ENCODE data around the gene USH2A.

Gene USH2A

DNA sequence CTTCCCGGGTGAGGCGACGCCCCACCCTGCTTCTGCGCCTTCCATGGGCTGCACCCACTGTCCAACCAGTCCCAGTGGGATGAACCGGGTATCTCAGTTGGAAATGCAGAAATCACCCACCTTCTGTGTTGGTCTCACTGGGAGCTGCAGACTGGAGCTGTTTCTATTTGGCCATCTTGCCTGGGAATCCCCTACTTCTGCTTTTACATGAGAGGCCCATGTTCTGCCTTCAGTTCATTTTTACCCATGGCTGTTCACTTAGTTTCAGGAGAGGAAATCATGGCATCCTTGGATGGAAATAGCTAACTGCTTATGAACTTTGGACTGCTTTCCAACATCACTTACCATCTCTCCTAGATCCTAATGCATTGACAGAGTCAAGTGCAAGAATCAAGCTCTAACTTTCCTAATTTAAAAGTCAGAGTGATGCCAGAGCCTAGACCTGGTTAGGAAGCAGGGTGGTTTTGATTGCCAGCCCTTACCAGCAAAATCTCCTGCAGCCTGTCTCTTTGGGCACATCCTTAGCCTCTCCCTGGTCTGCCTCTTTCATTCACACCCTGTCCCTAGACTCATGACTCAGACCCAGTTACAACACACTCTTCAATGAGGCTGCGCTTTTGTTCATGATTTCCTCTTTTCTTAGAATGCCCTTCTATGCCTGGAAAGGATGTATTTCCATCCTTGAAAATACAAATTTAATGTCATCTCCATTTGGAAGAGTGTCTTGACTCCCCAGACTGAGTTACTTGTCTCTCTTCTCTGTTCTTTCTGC is 719.0 kb downstream of the USH2A start:
- no peak for DNase-seq

DNA sequence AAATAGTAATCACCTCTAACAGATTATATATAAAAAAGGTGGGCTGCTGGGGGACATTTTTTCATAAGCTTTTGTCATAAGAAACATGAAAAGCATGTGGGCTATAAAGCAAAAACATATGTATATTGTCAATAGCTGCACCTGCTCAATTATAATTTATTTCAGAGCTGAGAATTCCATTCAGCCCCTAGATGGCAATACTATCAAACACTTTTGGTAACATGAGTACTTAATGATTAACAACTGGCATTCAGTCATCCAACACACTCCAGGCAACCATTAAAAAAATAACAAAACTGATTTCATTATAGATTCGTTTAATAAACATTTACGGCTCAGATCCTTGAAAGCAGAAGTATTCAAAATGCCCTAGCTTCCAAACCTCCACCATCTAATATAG is 741.0 kb downstream of the USH2A start:
- DNase-seq = no peak
- TF ChIP-seq POLR2A (IDR thresholded peaks at IDR 0.05; ENCODE audit: low read length) = no peak
- no peak for TF ChIP-seq GATA1 (IDR thresholded peaks at IDR 0.05; ENCODE audit: low read depth, low read length)

More for the DNA sequence above, 719.0 kb downstream of the USH2A start:
- TF ChIP-seq GATA1 (IDR thresholded peaks at IDR 0.05; ENCODE audit: low read depth, low read length) = no peak
- TF ChIP-seq POLR2A (IDR thresholded peaks at IDR 0.05; ENCODE audit: low read length) = no peak

DNA sequence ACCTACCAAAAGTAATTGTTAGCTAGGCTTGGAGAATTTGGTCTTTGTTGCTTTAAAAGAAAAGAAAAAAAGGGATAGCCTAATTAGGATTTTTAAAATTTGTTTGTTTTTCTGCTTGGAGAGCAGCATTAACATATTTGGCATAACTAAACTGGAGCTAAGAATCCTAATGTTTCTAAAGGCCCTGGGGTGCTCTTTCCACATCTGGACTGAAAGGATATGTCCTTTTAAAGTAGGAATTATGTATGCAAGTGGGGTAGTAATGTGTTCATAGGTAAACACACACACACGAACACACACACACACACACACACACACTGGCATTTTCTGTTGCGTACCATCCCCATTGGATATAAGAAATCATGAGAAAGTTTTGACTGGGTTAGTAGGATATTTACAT is 742.2 kb downstream of the USH2A start:
- TF ChIP-seq POLR2A (IDR thresholded peaks at IDR 0.05; ENCODE audit: low read length) = no peak
- no peak for TF ChIP-seq GATA1 (IDR thresholded peaks at IDR 0.05; ENCODE audit: low read depth, low read length)
- no peak for DNase-seq

DNA sequence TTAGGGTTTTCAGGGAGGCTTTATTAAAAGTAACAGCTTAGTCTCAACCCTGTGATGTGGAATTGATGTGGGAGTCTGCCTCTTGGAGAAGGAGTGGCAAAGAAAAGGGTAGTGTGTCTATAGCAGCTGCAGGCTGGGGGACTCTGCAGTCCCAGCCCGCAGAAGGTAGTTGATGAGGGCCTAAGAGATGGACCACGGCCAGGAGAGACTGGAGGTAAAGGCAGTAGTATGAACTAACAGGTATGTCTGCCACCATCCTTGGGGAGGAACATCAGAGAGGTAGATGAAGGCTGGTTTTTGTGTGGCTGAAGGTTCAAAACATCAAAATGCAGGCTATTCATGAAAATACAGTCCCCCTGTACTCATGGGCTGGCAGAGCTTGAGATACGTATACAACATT is 744.0 kb downstream of the USH2A start:
- DNase-seq = no peak
- TF ChIP-seq POLR2A (IDR thresholded peaks at IDR 0.05; ENCODE audit: low read length) (no peak), GATA1 (IDR thresholded peaks at IDR 0.05; ENCODE audit: low read depth, low read length) (no peak)

DNA sequence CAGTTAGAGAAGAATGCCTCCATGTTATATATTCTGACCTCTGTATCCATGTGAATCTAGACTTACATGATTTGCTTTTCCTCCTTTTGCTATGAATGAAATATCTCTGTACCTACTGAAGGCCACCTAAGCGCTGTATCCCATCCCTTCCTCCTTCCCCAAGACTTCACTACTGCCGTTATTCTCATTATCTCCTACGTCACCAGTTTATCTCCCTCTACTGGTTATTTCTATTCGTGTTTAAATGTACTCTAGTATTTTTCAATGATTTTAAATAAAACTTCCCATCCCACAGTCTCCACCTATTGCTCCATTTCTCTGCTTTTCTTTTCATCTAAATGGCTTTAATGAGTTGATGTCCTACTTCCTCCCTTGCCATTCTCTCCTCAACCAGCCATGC is 746.1 kb downstream of the USH2A start:
- DNase-seq = no peak

DNA sequence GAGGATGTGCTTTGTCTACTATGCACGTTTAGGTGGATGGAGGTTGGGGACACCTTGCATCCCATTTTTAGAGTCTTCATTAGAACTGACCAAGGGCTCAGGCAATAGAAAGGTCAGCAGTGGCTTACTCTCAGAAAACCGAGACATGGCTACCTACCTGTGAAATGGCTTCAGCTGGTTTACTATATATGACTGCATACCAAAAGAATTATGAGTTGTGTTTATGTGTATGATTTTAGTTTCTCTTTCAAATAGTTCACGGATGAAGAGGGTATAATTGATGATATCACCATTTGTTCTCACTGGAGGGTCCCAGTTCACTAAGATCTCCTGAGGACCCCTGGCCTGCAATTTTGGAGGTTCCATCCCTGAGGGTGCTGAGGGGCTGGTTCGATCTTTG is 749.3 kb downstream of the USH2A start:
- no peak for DNase-seq
- no peak for TF ChIP-seq GATA1 (IDR thresholded peaks at IDR 0.05; ENCODE audit: low read depth, low read length)
- no peak for TF ChIP-seq POLR2A (IDR thresholded peaks at IDR 0.05; ENCODE audit: low read length)

More for the DNA sequence above, 746.1 kb downstream of the USH2A start:
- no peak for TF ChIP-seq GATA1 (IDR thresholded peaks at IDR 0.05; ENCODE audit: low read depth, low read length)
- no peak for TF ChIP-seq POLR2A (IDR thresholded peaks at IDR 0.05; ENCODE audit: low read length)

DNA sequence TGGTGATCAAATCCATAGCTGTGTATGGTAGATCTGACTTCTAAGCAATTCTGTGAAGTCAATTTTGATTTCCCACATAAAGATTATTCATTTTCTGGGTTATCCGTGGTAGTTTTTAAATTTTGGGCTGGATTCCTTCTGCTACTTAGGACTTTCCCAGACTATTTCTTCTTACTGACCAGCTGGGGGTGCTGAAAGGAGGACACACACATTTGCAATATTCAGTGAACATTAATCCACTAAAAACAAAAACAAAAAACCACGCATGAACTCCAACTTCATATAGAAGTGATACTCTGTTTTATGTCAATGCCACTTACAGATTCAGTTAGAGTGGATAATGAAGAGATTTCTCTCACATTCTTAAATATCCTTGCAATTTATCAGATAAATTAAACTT is 750.8 kb downstream of the USH2A start:
- TF ChIP-seq GATA1 (IDR thresholded peaks at IDR 0.05; ENCODE audit: low read depth, low read length) = no peak
- no peak for TF ChIP-seq POLR2A (IDR thresholded peaks at IDR 0.05; ENCODE audit: low read length)
- no peak for DNase-seq

DNA sequence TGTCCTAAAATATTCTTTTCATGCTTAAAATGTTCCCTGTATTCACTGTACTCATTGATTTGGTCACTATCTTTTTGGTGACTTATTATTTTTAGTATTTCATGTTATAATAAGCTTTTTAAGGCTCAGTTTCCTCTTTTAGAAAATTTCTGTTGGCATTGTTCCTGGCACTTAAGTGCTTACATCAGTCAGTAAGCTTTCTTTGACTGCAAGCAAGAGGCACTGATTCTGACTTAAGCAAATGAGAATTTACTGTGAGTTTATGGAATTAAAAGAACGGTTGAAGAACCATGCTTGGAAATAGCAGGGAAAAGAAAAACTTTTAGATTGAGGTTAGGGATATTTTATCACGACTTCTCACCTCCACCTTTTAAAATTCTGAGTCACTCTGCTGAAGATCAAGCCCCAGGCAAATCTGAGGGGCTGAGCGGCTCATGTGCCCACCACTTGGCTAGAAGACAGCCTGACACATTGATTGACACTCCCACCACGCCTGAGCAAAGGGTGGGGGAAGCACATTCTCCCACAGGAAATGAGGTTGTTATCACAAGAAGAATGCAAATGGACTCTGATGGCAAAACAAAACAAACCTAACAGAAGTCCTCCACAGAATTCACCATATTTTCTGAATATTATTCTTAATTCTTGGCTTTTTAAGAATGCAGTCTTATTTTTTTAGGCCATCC is 753.3 kb downstream of the USH2A start:
- DNase-seq = no peak
- TF ChIP-seq GATA1 (IDR thresholded peaks at IDR 0.05; ENCODE audit: low read depth, low read length) = no peak
- TF ChIP-seq POLR2A (IDR thresholded peaks at IDR 0.05; ENCODE audit: low read length) = no peak

DNA sequence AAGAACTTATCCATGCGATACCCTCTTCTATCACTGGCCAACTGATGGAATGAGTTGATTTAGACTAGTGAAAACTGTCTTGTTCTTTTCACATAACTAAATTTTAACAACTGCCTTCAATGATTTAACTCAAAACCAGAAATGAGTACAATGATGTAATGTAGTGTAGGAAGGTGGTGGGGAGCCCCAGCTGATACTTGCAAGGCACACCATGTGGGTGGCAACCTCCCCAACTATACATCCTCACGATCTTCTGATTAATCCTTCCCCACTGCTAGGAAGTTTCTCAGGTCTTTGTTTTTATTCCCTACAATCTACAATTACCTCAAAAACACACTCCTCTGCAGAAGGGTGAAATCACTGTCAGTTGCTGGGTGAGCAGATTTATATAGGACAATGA is 755.5 kb downstream of the USH2A start:
- DNase-seq = no peak
- TF ChIP-seq POLR2A (IDR thresholded peaks at IDR 0.05; ENCODE audit: low read length) (no peak), GATA1 (IDR thresholded peaks at IDR 0.05; ENCODE audit: low read depth, low read length) (no peak)

DNA sequence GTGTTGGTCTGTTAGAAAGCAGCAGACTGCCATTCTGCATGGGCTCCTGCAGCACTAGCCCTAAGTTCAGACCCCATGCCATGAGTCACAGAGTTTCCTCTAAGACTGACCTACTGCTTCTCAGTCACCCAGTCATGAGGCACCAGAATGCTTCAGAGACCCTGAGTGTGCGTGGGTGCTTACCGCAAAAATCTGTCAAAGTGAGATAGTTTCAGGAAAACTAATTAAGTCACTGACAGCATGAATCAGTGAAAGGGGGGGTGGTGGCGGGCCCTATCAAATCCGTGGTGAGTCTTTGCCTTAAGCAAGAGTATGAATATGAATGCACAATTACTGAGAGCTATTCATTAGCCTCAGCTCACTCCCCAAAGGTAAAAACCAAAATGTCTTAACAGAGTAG is 758.0 kb downstream of the USH2A start:
- no peak for TF ChIP-seq GATA1 (IDR thresholded peaks at IDR 0.05; ENCODE audit: low read depth, low read length)
- no peak for TF ChIP-seq POLR2A (IDR thresholded peaks at IDR 0.05; ENCODE audit: low read length)
- no peak for DNase-seq

DNA sequence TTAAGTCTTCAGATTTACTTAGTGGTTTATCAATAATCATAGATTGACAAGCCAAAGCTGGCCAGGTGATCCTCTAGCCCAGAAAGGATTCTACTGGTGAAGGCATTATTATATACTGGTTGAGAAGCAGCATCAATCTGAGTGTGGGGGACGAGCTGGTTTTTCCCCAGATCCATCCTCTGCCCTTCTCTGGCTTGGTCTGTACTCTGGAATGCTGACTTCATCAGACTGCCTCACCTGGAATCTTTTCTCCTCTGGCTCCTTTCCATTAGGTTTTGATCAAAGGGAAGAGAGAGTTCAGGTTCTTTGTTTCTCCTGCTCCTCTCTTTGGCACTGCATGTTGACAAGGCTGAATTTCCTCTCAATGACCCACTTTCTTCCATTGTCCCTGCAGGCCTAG is 762.2 kb downstream of the USH2A start:
- DNase-seq = no peak
- no peak for TF ChIP-seq GATA1 (IDR thresholded peaks at IDR 0.05; ENCODE audit: low read depth, low read length)
- TF ChIP-seq POLR2A (IDR thresholded peaks at IDR 0.05; ENCODE audit: low read length) = no peak

DNA sequence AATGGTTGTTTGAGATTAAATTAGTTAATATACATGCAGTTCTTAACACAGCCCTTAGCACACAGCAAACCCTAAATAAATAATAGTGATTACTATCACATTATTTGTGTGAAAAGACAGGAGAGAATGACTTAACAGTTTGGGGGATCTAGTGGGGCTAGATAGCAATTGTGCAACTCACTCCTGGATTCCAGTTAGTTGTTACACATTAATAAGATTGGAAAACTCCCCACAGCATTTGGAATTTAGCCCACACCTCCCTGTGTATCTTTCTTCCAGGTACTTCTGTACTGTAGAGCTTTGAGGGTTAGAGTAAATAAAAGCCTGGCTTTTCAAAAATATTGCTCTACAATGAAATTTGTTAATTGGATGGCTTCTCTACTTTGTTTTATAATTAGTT is 763.0 kb downstream of the USH2A start:
- TF ChIP-seq POLR2A (IDR thresholded peaks at IDR 0.05; ENCODE audit: low read length) (no peak), GATA1 (IDR thresholded peaks at IDR 0.05; ENCODE audit: low read depth, low read length) (no peak)

DNA sequence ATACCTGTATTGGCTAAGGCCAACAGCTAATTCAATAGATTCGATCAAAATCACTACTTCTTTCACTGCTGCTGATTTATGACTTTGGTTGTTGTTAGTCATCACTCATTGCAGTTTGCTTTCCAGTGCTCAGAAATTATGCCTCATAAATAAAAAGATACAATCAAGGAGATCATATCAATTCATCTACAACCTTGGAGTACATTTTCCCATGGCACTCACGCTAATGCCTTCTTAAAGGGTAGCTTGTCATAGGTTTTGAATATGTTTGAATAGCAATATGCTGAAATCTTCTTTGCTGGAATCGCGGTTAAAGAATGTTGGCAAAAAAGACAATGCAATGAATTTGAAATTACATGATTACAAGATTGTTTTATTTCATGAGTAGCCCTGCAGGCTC is 766.2 kb downstream of the USH2A start:
- DNase-seq = no peak
- TF ChIP-seq POLR2A (IDR thresholded peaks at IDR 0.05; ENCODE audit: low read length) (no peak), GATA1 (IDR thresholded peaks at IDR 0.05; ENCODE audit: low read depth, low read length) (no peak)

More for the DNA sequence above, 763.0 kb downstream of the USH2A start:
- DNase-seq = no peak

DNA sequence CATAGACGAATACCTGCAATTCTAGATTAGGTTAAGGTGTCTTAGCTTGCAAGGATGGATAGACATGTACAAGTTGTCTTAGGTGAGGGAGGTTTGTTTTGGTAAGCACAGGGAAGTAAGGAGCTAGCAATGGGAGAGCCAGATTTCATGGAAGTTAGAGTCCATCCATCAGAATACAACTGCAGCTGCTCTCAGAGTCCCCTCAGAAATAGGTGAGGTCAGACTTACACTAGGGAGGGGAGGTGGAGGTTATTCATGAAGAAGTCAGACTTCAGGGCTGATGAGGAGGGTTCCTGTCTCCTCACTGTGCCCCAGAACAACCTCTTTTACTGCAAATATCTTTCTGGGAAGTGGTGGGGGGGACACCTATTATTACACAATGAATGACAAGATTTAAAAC is 770.9 kb downstream of the USH2A start:
- no peak for TF ChIP-seq POLR2A (IDR thresholded peaks at IDR 0.05; ENCODE audit: low read length)
- TF ChIP-seq GATA1 (IDR thresholded peaks at IDR 0.05; ENCODE audit: low read depth, low read length) = no peak
- DNase-seq = no peak

DNA sequence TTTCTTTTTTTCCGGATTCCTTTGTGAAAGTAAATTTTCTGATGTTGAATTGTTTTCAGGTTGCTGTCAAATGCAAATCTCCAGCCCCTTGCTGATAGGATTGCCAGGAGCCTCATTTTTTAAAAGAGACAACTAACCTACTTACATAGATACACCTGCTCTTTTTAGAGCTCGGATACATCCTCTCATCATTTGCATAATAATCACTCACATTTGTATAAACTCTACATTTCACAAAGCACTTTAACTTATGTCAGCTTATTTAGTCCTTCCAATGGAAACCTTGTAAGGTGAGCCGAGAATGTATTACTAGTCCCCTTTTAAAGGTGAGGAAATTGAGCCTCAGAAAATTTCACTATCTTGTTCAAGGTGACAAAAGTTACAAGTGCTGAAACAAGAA is 771.4 kb downstream of the USH2A start:
- no peak for DNase-seq
- no peak for TF ChIP-seq GATA1 (IDR thresholded peaks at IDR 0.05; ENCODE audit: low read depth, low read length)
- no peak for TF ChIP-seq POLR2A (IDR thresholded peaks at IDR 0.05; ENCODE audit: low read length)
